ENCODE measurements around the gene TMEM242.

- TF ChIP-seq GATA2 (IDR thresholded peaks at IDR 0.05; ENCODE audit: low read depth, low read length) (no peak), GATA3 (IDR thresholded peaks at IDR 0.05; ENCODE audit: low read depth, low read length) (no peak)
Measured at GRCh38 chr6:157285422-157285779, 37.9 kb downstream of the TMEM242 start.
